A549 (cell line): ENCODE results near the gene MAD1L1. TPM values are rescaled to one million over a fixed set of nuclear protein-coding genes. Genes with fewer than 3 reads are reported as not detected.

ENCODE experiments used
- ATAC-seq, 2 experiments: fragments of 200-7000 bp in 1 of 2; fragments of >200 bp in 1 of 2; cut with Nextera tagmentation in 1 of 2; cut with Tn5 transposase in 1 of 2; 3 replicates each; pipeline versions ENCODE4 v1.8.0 to v1.9.1; 2018 to 2020; ENCODE audit warnings: mild to moderate bottlenecking in 1 of 2, moderate library complexity in 1 of 2
- CTCF ChIA-PET: fragments of 300-600 bp; sonication (Branson Sonifier 250); formaldehyde crosslinking; extraction: SDS; loops from one replicate; lab custom pipeline; 2021; ENCODE audit warnings: antibody characterized with exemption, inconsistent platforms; lab: Yijun Ruan, JAX
- POLR2A ChIA-PET: fragments of 350-600 bp; formaldehyde crosslinking; extraction: SDS; loops from one replicate; lab custom pipeline; 2021; ENCODE audit warnings: antibody characterized with exemption, inconsistent platforms; lab: Yijun Ruan, JAX
- DNase-seq, 2 experiments: peaks; one replicate each; pipeline versions ENCODE4 v3.0.0 to v3.0.0-alpha.2; 2011 to 2016; ENCODE audit warnings: low read depth in 1 of 2, low spot score in 1 of 2
- FAIRE-seq: peaks from 2 replicates; lab custom pipeline; 2011; peaks lifted over from hg19 to GRCh38; lab: Jason Lieb, UNC
- H3K27ac ChIP-seq, 2 experiments: fragments of >200 bp; sonication (Bioruptor Twin); formaldehyde crosslinking; 3 replicates each; pipeline ENCODE4 v1.5.1; 2016 to 2017
- H3K4me1 ChIP-seq: fragments of >200 bp; sonication (Bioruptor Twin); formaldehyde crosslinking; 3 replicates; pipeline ENCODE4 v1.6.1; 2016
- H3K4me2 ChIP-seq: fragments of >200 bp; sonication (Bioruptor Twin); formaldehyde crosslinking; 3 replicates; pipeline ENCODE4 v1.6.1; 2016
- H3K4me3 ChIP-seq: fragments of >200 bp; sonication (Bioruptor Twin); formaldehyde crosslinking; 3 replicates; pipeline ENCODE4 v1.5.1; 2016
- H3K9me3 ChIP-seq: fragments of >200 bp; sonication (Bioruptor Twin); formaldehyde crosslinking; 3 replicates; pipeline ENCODE4 v1.6.1; 2016
- BHLHE40 ChIP-seq: IDR thresholded peaks from 2 replicates; pipeline ENCODE4 v1.6.1; 2012; ENCODE audit warnings: low read depth, low read length, inconsistent platforms
- CEBPB ChIP-seq, 2 experiments: fragments of >200 bp in 1 of 2; sonication (Bioruptor Twin) in 1 of 2; formaldehyde crosslinking in 1 of 2; IDR thresholded peaks; 2 replicates each; pipeline ENCODE4 v1.6.1; 2012 to 2016
- CHD2 ChIP-seq: fragments of 150-350 bp; IDR thresholded peaks from 2 replicates; pipeline ENCODE4 v1.6.1; 2014; ENCODE audit warnings: low read length; ENCODE audit not compliant: partially characterized antibody
- EHF ChIP-seq: fragments of 250-450 bp; sonication (Bioruptor Pico); IDR thresholded peaks from 2 replicates; pipeline ENCODE4 v1.5.0; 2020; ENCODE audit warnings: mild to moderate bottlenecking
- HOXA7 ChIP-seq: fragments of 250-450 bp; sonication (Bioruptor Pico); IDR thresholded peaks from 2 replicates; pipeline ENCODE4 v1.5.0; 2020; ENCODE audit warnings: mild to moderate bottlenecking, moderate library complexity
- HOXB13 ChIP-seq: fragments of 250-450 bp; sonication (Bioruptor Pico); IDR thresholded peaks from 2 replicates; pipeline ENCODE4 v1.5.0; 2020; ENCODE audit warnings: low read depth, mild to moderate bottlenecking, moderate library complexity
- JUN ChIP-seq, 2 experiments: fragments of >200 bp; sonication (Bioruptor Twin); formaldehyde crosslinking; IDR thresholded peaks; 2 replicates in 1 of 2; 3 replicates in 1 of 2; pipeline ENCODE4 v1.6.1; 2016 to 2017
- JUNB ChIP-seq: fragments of >200 bp; sonication (Bioruptor Twin); formaldehyde crosslinking; IDR thresholded peaks from 2 replicates; pipeline ENCODE4 v1.6.1; 2016
- KDM5A ChIP-seq: fragments of 200-600 bp; sonication (generic); IDR thresholded peaks from 2 replicates; pipeline ENCODE4 v1.6.1; 2016; ENCODE audit warnings: antibody characterized with exemption, mild to moderate bottlenecking
- MAFK ChIP-seq: fragments of 450-650 bp; IDR thresholded peaks from 2 replicates; pipeline ENCODE4 v1.6.1; 2014; ENCODE audit not compliant: partially characterized antibody
- NR3C1 ChIP-seq: fragments of >200 bp; sonication (Bioruptor Twin); formaldehyde crosslinking; IDR thresholded peaks from 3 replicates; pipeline ENCODE4 v1.6.1; 2017
- POLR2A ChIP-seq: IDR thresholded peaks from 2 replicates; pipeline ENCODE4 v1.6.1; 2012; ENCODE audit warnings: mild to moderate bottlenecking, low read length
- POLR2AphosphoS2 ChIP-seq: conservative IDR thresholded peaks from 2 replicates; pipeline ENCODE4 v1.6.1; 2012; ENCODE audit warnings: low read length, improper control_type of control experiment, inconsistent platforms
- RARB ChIP-seq: fragments of 250-450 bp; sonication (Bioruptor Pico); IDR thresholded peaks from 2 replicates; pipeline ENCODE4 v1.8.0; 2021; ENCODE audit warnings: mild to moderate bottlenecking, moderate library complexity
- RCOR1 ChIP-seq: fragments of 150-350 bp; IDR thresholded peaks from 2 replicates; pipeline ENCODE4 v1.6.1; 2014; ENCODE audit warnings: antibody characterized with exemption, low read length, low read depth
- RFX5 ChIP-seq: fragments of 450-650 bp; IDR thresholded peaks from 2 replicates; pipeline ENCODE4 v1.7.1; 2014; ENCODE audit warnings: antibody characterized with exemption, mild to moderate bottlenecking, moderate library complexity
- ZC3H11A ChIP-seq: fragments of 450-650 bp; IDR thresholded peaks from 2 replicates; pipeline ENCODE4 v1.6.1; 2014; ENCODE audit warnings: antibody characterized with exemption, mild to moderate bottlenecking
- ZNF302 ChIP-seq: fragments of 250-450 bp; sonication (Bioruptor Pico); IDR thresholded peaks from 2 replicates; pipeline ENCODE4 v1.9.0; 2021; ENCODE audit warnings: inconsistent platforms, mild to moderate bottlenecking, moderate library complexity
- WGBS: methylation state at CpG from one replicate; pipeline ENCODE4 v1.1.6; 2017; ENCODE audit errors: missing lambda C conversion rate; 5-methylcytosine and 5-hydroxymethylcytosine counted together
- polyA plus RNA-seq, 4 experiments: library from polyadenylated mRNA; depleted of rRNA in 3 of 4; stranded (reverse); fragments of >200 nt; fragmentation: RNase III in 1 of 4; extraction: RNeasy Plus Mini Kit Qiagen cat#74134 plus additional on column Dnase treatment in 1 of 4; gene quantifications; 2 replicates in 3 of 4; 3 replicates in 1 of 4; pipeline ENCODE4 v1.2.3, GENCODE V29; 2011 to 2017
- TF ChIP-seq, protein P1 (sequence below): IDR thresholded peaks from 2 replicates; pipeline ENCODE4 v1.6.1; 2012
- TF ChIP-seq, protein P2 (sequence below): fragments of >200 bp; sonication (Bioruptor Twin); formaldehyde crosslinking; IDR thresholded peaks from 2 replicates; pipeline ENCODE4 v1.6.1; 2016
- TF ChIP-seq, protein P3 (sequence below): fragments of 450-650 bp; IDR thresholded peaks from 2 replicates; pipeline ENCODE4 v1.6.1; 2014; ENCODE audit warnings: antibody characterized with exemption
- TF ChIP-seq, protein P4 (sequence below): fragments of 150-350 bp; IDR thresholded peaks from 2 replicates; pipeline ENCODE4 v1.6.1; 2014; ENCODE audit warnings: low read depth, mild to moderate bottlenecking, low read length
- TF ChIP-seq, protein P5 (sequence below): fragments of 200-600 bp; sonication (generic); IDR thresholded peaks from 2 replicates; pipeline ENCODE4 v1.6.1; 2016; ENCODE audit warnings: antibody characterized with exemption, mild to moderate bottlenecking, moderate library complexity

The MAD1L1 gene
- polyA plus RNA-seq, 2 of the 4 experiments (the other 2 are of a cell fraction) = 13.6 to 16.6 TPM

DNA sequence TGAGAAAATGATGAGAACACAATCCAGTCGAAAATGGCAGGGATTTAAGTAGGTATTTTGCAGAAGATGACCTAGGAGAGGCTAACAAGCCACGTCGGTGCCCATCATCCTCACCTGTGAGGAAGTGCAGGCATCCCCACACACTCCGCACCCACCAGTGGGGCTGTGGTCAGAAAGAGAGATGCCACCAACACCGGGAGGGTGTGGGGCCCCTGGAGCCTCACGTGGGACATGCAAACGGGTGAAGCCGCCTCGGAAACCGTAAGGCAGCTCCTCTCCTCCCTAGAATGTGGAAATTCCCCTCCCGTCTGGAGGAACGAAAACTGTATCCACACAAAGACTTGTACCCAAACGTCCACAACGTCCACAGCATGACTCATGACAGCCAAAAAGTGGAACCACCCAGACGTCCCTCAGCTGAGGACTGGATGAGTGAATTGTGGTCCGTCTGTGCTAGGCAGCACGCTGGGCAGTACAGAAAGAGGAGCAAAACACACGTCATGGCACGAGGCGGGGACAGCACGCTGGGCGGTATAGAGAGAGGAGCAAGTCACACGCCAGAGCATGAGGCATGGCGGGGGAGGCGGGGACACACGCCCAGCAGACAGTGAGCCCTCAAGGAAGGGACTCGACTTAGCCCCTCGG, 316.7 kb downstream of the MAD1L1 start:
- CTCF ChIA-PET = no interaction called here
- Histone ChIP-seq H3K27ac (no peak overlapping the region), H3K9me3 (no peaks in the 10 kb centered on the region), H3K4me2 (no peak overlapping the region)
- ATAC-seq = no peak
- TF ChIP-seq ZNF302 (CRISPR knock-in tag) (no peak), POLR2AphosphoS2 (no peak), KDM5A (no peak), CEBPB (IDR thresholded peaks at IDR 0.05) (no peak), RARB (no peak), POLR2A (no peak), HOXB13 (CRISPR knock-in tag) (no peak), HOXA7 (no peak), MAFK (no peak), EHF (CRISPR knock-in tag) (no peak)
- TF ChIP-seq, protein P1, sequence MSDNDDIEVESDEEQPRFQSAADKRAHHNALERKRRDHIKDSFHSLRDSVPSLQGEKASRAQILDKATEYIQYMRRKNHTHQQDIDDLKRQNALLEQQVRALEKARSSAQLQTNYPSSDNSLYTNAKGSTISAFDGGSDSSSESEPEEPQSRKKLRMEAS = no peak
- TF ChIP-seq, protein P2, sequence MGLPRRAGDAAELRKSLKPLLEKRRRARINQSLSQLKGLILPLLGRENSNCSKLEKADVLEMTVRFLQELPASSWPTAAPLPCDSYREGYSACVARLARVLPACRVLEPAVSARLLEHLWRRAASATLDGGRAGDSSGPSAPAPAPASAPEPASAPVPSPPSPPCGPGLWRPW = no peak
- TF ChIP-seq, protein P3, sequence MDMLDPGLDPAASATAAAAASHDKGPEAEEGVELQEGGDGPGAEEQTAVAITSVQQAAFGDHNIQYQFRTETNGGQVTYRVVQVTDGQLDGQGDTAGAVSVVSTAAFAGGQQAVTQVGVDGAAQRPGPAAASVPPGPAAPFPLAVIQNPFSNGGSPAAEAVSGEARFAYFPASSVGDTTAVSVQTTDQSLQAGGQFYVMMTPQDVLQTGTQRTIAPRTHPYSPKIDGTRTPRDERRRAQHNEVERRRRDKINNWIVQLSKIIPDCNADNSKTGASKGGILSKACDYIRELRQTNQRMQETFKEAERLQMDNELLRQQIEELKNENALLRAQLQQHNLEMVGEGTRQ = no peak
- TF ChIP-seq, all 56 proteins: peak for 0
- FAIRE-seq (no peak), DNase-seq (no peak)
- POLR2A ChIA-PET = no interaction called here
- 79% methylated on average over 28 of the region's 28 CpGs for WGBS
- H3K4me1 ChIP-seq = no peaks in the 10 kb centered on the region
- H3K4me3 ChIP-seq = no peak overlapping the region

DNA sequence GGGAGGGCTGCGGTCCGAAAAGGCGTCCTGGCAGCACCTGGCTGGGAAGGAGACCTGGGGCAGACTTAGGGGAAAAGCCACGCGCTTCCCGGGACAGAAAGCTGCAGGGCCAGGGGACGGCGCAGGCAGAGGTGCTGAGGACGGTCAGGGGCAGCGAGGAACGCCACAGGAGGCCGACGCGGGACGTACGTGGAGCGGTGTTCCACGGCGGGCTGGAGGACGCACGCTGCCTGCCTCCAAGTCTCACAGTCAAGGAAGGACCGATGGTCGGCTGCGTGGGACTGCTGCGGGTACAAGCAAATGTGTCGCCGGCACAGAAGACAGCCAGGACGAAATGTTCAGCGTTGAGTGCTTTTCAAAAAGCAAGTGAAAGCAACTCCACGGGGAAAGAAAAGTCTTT, 317.4 kb downstream of the MAD1L1 start:
- no peak for ATAC-seq
- Histone ChIP-seq H3K9me3 (no peaks in the 10 kb centered on the region), H3K4me3 (no peak overlapping the region), H3K27ac (no peak overlapping the region), H3K4me1 (no peaks in the 10 kb centered on the region), H3K4me2 (no peak overlapping the region)
- no peak for DNase-seq
- WGBS = 94% methylated on average over 30 of the region's 30 CpGs
- TF ChIP-seq MAFK = no peak
- FAIRE-seq = no peak
- ChIA-PET CTCF (no interaction called here), POLR2A (no interaction called here)

DNA sequence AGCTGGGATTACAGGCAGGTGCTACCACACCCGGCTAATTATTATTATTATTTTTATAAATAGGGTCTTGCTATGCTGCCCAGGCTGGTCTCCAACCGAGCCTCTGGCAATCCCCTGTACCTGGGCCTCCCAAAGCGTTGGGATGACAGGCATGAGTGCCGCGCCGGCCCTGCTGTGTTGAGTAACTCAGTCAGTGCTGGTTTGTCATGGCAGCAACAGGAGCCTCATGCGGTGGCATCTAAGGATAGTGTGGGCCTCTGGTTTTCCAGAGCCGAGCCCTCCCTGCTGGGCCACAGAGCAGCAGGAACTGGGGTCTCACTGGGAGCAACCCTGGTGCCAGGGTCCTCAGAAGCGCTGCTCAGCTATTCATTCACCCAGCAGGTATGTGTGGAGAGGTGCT, 318.0 kb downstream of the MAD1L1 start:
- TF ChIP-seq POLR2A (no peak), CHD2 (no peak), BHLHE40 (no peak), RFX5 (no peak), NR3C1 (no peak), HOXB13 (CRISPR knock-in tag) (no peak)
- Histone ChIP-seq H3K4me1 (no peaks in the 10 kb centered on the region), H3K27ac (no peak overlapping the region), H3K4me3 (no peak overlapping the region), H3K9me3 (no peaks in the 10 kb centered on the region), H3K4me2 (no peak overlapping the region)
- no peak for ATAC-seq
- no peak for FAIRE-seq
- POLR2A ChIA-PET = no interaction called here
- no peak for DNase-seq
- CTCF ChIA-PET = no interaction called here
- WGBS = 85% methylated on average over 9 of the region's 9 CpGs

DNA sequence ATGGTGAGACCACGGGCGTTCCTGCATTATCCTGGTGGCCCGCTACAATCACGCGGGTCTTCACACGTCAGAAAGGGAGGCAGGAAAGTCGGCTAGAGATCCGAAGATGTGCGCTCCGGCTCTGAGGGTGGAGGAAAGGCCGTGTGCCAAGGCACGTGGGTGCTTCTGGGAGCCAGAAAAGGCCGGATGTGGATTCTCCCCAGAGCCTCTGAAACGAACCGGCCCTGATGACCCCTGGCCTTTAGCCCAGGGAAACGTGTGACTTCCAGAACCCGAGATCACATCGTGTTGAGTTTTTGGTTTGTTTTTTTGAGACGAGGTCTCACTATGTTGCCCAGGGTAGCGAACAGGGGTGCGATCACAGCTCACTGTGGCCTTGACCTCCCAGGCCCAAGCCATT, 318.4 kb downstream of the MAD1L1 start:
- ATAC-seq = no peak
- no peak for FAIRE-seq
- WGBS = 84% methylated on average over 21 of the region's 21 CpGs

More for the DNA sequence above, 318.4 kb downstream of the MAD1L1 start:
- DNase-seq = no peak
- Histone ChIP-seq H3K9me3 (no peaks in the 10 kb centered on the region), H3K27ac (no peak overlapping the region), H3K4me1 (no peaks in the 10 kb centered on the region), H3K4me3 (no peak overlapping the region), H3K4me2 (no peak overlapping the region)
- POLR2A ChIA-PET = no interaction called here
- TF ChIP-seq POLR2A = no peak
- no peak for TF ChIP-seq RCOR1
- TF ChIP-seq, protein P4, sequence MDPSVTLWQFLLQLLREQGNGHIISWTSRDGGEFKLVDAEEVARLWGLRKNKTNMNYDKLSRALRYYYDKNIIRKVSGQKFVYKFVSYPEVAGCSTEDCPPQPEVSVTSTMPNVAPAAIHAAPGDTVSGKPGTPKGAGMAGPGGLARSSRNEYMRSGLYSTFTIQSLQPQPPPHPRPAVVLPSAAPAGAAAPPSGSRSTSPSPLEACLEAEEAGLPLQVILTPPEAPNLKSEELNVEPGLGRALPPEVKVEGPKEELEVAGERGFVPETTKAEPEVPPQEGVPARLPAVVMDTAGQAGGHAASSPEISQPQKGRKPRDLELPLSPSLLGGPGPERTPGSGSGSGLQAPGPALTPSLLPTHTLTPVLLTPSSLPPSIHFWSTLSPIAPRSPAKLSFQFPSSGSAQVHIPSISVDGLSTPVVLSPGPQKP = no peak
- TF ChIP-seq, protein P5, sequence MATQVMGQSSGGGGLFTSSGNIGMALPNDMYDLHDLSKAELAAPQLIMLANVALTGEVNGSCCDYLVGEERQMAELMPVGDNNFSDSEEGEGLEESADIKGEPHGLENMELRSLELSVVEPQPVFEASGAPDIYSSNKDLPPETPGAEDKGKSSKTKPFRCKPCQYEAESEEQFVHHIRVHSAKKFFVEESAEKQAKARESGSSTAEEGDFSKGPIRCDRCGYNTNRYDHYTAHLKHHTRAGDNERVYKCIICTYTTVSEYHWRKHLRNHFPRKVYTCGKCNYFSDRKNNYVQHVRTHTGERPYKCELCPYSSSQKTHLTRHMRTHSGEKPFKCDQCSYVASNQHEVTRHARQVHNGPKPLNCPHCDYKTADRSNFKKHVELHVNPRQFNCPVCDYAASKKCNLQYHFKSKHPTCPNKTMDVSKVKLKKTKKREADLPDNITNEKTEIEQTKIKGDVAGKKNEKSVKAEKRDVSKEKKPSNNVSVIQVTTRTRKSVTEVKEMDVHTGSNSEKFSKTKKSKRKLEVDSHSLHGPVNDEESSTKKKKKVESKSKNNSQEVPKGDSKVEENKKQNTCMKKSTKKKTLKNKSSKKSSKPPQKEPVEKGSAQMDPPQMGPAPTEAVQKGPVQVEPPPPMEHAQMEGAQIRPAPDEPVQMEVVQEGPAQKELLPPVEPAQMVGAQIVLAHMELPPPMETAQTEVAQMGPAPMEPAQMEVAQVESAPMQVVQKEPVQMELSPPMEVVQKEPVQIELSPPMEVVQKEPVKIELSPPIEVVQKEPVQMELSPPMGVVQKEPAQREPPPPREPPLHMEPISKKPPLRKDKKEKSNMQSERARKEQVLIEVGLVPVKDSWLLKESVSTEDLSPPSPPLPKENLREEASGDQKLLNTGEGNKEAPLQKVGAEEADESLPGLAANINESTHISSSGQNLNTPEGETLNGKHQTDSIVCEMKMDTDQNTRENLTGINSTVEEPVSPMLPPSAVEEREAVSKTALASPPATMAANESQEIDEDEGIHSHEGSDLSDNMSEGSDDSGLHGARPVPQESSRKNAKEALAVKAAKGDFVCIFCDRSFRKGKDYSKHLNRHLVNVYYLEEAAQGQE = no peak
- TF ChIP-seq ZC3H11A = no peak
- no peak for TF ChIP-seq JUN (IDR thresholded peaks at IDR 0.05)
- TF ChIP-seq, protein P3 = no peak
- no peak for TF ChIP-seq HOXB13 (CRISPR knock-in tag)
- no peak for TF ChIP-seq KDM5A
- TF ChIP-seq MAFK = no peak
- no peak for TF ChIP-seq JUNB
- CTCF ChIA-PET = no interaction called here
